Erythroblast (primary cell): ENCODE measurements around the gene TMEM35B.

ENCODE experiments used
- GATA1 ChIP-seq: IDR thresholded peaks from 2 replicates; pipeline ENCODE4 v1.6.1; 2011; ENCODE audit warnings: low read depth, mild to moderate bottlenecking, control low read depth, low read length, moderate library complexity
- POLR2A ChIP-seq: IDR thresholded peaks from 2 replicates; pipeline ENCODE4 v1.6.1; 2011; ENCODE audit warnings: mild to moderate bottlenecking, low read length

- TF ChIP-seq POLR2A, result no peak
- TF ChIP-seq GATA1, result no peak
These were observed 10.5 kb downstream of the TMEM35B start for GRCh38 chr1:34974626-34975025.
